Psoas muscle (tissue), 8 donors: ENCODE results near the gene SERHL2. TPM values are rescaled to one million over a fixed set of nuclear protein-coding genes. Genes with fewer than 3 reads are reported as not detected.

ENCODE experiments used
- ATAC-seq, 4 donors: fragments of 200-7000 bp; cut with Tn5 transposase; one replicate each; pipeline ENCODE4 v1.9.1; 2020; ENCODE audit warnings: moderate library complexity in 3 of 4, mild to moderate bottlenecking in 2 of 4
- DNase-seq, 2 donors: peaks; one replicate each; pipeline ENCODE4 v3.0.0-alpha.2; 2020
- H3K27ac ChIP-seq: fragments of 200-600 bp; one replicate; pipeline ENCODE4 v1.8.0; 2022
- H3K27me3 ChIP-seq, 3 donors: fragments of 200-600 bp in 1 of 3; one replicate each; pipeline versions ENCODE4 v1.6.1 to v1.8.0; 2013 to 2022; ENCODE audit warnings: low read length in 2 of 3, mild to moderate bottlenecking in 2 of 3, moderate library complexity in 1 of 3; ENCODE audit not compliant: insufficient read depth in 3 of 3
- H3K36me3 ChIP-seq, 2 donors: fragments of 200-600 bp in 1 of 2; one replicate each; pipeline versions ENCODE4 v1.6.1 to v1.8.0; 2013 to 2022; ENCODE audit warnings: low read depth in 1 of 2, mild to moderate bottlenecking in 1 of 2, moderate library complexity in 1 of 2; ENCODE audit not compliant: insufficient read depth in 1 of 2
- H3K4me1 ChIP-seq: fragments of 200-600 bp; one replicate; pipeline ENCODE4 v1.8.0; 2022
- H3K4me3 ChIP-seq: fragments of 200-600 bp; one replicate; pipeline ENCODE4 v1.8.0; 2022; ENCODE audit warnings: mild to moderate bottlenecking
- H3K9me3 ChIP-seq: fragments of 200-600 bp; one replicate; pipeline ENCODE4 v1.8.0; 2022
- WGBS, 3 donors: extraction: QIAGEN DNeasy Blood & Tissue Kit; methylation state at CpG; one replicate each; pipeline versions ENCODE4 v1.1.6 to v1.1.7; 2013; 5-methylcytosine and 5-hydroxymethylcytosine counted together
- intact Hi-C, 2 donors: fragments of 100-400 bp; cut with DNase I; formaldehyde crosslinking; loops; one replicate each; pipeline versions ENCODE4 v1.11.0 to v1.14.2; 2022
- polyA plus RNA-seq, 3 donors: library from polyadenylated mRNA; stranded (reverse); fragments of 200-250 nt; gene quantifications; one replicate each; pipeline ENCODE4 v1.2.3, GENCODE V29; 2013
- total RNA-seq, 4 donors: library from RNA; stranded (reverse); fragmentation: NEBNext Ultra II Directional in 2 of 4; extraction: Animal tissue kit (Norgen Biotek cat#: 25700) in 2 of 4; gene quantifications; one replicate each; pipeline versions ENCODE4 v1.2.1 to v1.2.4, GENCODE V29; 2021 to 2023
- TF ChIP-seq, protein P1 (sequence below): fragments of 200-600 bp; IDR thresholded peaks from one replicate; pipeline ENCODE4 v1.8.0; 2022; ENCODE audit warnings: antibody characterized with exemption
- donor health status: healthy with polysubstance abuse.
- donor health status: DM: no; HTN: no; CAD: no; lungs with moderate emphysema.
- donor health status: Bipolar disorder and iron deficiency.
- donor health status: healthy.
- donor health status: DM: yes; HTN: yes; CAD: no.
- donor health status: DM: no; HTN: no; CAD: no.
- donor health status: DM: no; HTN: no; CAD: no.
- donor health status: DM: yes; HTN: yes; CAD: no.

SERHL2 gene
- total and polyA plus RNA-seq, 7 donors, result 0.82 to 1.6 (median 1.1) TPM

DNA sequence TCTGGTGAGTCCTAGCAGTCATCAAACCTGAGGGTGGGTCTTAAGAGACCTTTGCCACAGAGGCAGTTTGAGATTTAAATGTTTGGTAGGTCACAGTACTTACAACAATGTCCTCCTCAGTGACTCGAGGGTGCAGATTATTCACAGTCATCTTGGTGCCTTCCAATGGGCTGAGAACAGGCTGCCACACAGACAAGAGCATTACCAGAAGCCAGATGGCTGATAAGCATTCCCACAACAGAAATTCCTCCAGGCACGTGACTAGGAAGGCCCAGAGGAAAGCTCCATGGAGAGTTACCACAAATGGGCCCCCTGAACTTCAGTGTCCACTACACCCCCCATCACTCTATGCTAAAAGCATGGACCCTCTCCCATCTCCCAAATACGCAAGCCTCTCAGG lies 41.7 kb downstream of the SERHL2 start:
- intact Hi-C loops, result no loop called here
- DNase-seq, result no peak
- Histone ChIP-seq H3K36me3 (peaks cover 24 to 100% of the 10 kb centered on the region in 2 donors), H3K4me1 (no peaks in the 10 kb centered on the region), H3K4me3 (no peak overlapping the region), H3K27me3 (no peaks in the 10 kb centered on the region), H3K9me3 (no peaks in the 10 kb centered on the region), H3K27ac (no peak overlapping the region)
- TF ChIP-seq, protein P1, sequence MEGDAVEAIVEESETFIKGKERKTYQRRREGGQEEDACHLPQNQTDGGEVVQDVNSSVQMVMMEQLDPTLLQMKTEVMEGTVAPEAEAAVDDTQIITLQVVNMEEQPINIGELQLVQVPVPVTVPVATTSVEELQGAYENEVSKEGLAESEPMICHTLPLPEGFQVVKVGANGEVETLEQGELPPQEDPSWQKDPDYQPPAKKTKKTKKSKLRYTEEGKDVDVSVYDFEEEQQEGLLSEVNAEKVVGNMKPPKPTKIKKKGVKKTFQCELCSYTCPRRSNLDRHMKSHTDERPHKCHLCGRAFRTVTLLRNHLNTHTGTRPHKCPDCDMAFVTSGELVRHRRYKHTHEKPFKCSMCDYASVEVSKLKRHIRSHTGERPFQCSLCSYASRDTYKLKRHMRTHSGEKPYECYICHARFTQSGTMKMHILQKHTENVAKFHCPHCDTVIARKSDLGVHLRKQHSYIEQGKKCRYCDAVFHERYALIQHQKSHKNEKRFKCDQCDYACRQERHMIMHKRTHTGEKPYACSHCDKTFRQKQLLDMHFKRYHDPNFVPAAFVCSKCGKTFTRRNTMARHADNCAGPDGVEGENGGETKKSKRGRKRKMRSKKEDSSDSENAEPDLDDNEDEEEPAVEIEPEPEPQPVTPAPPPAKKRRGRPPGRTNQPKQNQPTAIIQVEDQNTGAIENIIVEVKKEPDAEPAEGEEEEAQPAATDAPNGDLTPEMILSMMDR, result no peak
- ATAC-seq, result no peak
- WGBS, 3 donors, result 57 to 66% (median 63%) methylated on average over 3 of the region's 3 CpGs

DNA sequence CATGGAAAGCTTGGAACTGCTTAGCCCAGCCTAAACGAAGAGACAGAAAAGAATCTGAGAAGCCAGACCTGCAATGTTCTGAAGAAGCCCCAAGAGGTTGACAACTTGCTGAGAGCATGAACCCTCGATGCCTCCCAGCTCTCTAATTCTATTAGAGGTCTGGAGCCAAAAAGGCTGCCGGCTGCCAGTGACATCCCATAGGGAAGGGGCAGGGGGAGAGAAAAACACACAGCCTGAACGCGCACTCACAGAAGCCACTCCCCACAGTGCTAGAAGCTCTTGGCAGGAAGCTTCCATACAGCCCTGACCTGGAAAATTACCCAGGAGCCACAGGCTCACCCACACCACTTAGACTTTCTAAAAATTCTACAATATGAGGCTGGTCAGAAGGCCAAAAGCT lies 42.6 kb downstream of the SERHL2 start:
- Histone ChIP-seq H3K9me3 (no peaks in the 10 kb centered on the region), H3K27me3 (no peaks in the 10 kb centered on the region), H3K36me3 (peaks cover 22 to 100% of the 10 kb centered on the region in 2 donors), H3K27ac (no peak overlapping the region), H3K4me1 (no peaks in the 10 kb centered on the region), H3K4me3 (no peak overlapping the region)
- intact Hi-C loops, result no loop called here
- ATAC-seq (no peak), DNase-seq (no peak)
- WGBS, 3 donors, result 44 to 52% (median 49%) methylated on average over 5 of the region's 5 CpGs
- TF ChIP-seq, protein P1, result no peak

DNA sequence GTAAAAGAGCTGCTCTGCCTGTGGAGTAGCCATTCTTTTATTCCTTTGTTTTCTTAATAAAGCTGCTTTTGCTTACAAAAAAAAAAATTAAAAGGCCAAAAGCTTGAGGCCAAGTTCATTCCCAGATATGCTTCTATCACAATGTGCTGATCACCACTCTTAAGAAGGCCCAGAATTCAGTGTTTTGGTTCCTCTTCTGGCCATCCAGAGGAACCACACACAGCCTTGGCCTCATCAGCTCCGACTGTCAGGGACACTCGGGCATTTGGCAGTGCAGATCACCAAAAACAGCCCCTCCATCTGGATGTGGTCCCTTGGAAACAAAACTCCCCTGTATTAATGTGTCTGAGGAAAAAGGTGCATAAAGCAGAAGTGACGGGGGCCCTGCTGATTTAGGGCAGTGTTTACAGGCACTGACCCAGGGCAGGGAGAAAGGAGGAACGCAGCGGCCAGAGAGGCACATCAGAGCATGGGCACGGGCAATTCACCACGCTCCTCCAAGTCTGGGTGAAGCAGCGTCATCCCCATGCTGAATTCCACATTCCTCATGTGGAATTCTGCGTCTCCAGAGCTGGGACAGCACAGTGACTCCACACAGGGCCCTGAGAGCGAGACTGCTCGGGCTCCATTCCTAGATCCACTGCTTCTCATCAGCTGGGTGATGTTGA lies 43.2 kb downstream of the SERHL2 start:
- H3K4me1 ChIP-seq, result no peaks in the 10 kb centered on the region
- intact Hi-C loops, result no loop called here
- peaks cover 20 to 100% of the 10 kb centered on the region in 2 donors for H3K36me3 ChIP-seq
- H3K27ac ChIP-seq, result no peak overlapping the region
- H3K4me3 ChIP-seq, result no peak overlapping the region
- DNase-seq (no peak), ATAC-seq (peak in 1 of 4 donors; percentile 32)
- WGBS, 3 donors, result 83 to 89% (median 85%) methylated on average over 11 of the region's 11 CpGs
- TF ChIP-seq, protein P1, result no peak
- no peaks in the 10 kb centered on the region for H3K27me3 ChIP-seq
- no peaks in the 10 kb centered on the region for H3K9me3 ChIP-seq

DNA sequence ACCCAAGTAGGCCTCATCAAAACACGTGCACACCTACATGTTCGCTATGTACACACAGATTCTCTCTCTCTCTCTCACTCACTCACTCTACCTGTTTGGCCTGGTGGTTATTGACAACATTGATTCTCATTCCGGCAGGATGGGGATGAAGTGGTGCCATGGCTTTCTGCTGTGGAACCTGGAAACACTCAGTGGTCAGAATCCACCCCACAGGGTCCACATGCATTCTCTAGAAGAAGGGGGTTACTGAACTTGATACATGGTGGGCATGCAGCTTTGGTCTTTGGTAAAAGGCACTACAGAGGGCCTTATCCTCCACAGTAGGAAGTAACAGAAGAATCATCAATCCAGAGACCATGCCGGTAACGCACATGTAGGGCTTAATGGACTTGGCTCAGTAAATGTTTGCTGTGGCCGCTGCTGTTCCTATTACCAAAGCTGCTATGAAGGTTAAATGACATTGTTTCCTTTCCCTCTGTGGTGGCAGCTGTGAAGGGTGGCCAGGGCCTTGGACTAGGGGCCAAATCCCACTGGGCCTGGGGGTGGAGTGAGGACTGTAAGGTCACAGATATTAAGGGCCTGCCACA lies 48.2 kb downstream of the SERHL2 start:
- H3K27ac ChIP-seq, result peak overlapping the region; percentile 43
- DNase-seq, result no peak
- no peak overlapping the region for H3K4me3 ChIP-seq
- no peaks in the 10 kb centered on the region for H3K9me3 ChIP-seq
- intact Hi-C loops, result no loop called here
- H3K36me3 ChIP-seq, result peaks cover 4 to 69% of the 10 kb centered on the region in 2 donors
- TF ChIP-seq, protein P1, result no peak
- peak in 2 of 4 donors; percentile 19 to 29 for ATAC-seq
- no peaks in the 10 kb centered on the region for H3K4me1 ChIP-seq
- 74 to 78% (median 76%) methylated on average over 6 of the region's 6 CpGs for WGBS, 3 donors
- no peaks in the 10 kb centered on the region for H3K27me3 ChIP-seq
